B cell (primary cell): Measurements from ENCODE around the gene ENDOU. TPM values are rescaled to one million over a fixed set of nuclear protein-coding genes. Genes with fewer than 3 reads are reported as not detected.

Experiments used
- ATAC-seq: fragments of 200-7000 bp; cut with Tn5 transposase; one replicate; pipeline ENCODE4 v1.10.0; 2021; ENCODE audit warnings: low read depth, mild to moderate bottlenecking, moderate number of reproducible peaks, moderate library complexity
- CTCF ChIA-PET: fragments of 350-600 bp; sonication (Branson Sonifier 250); formaldehyde crosslinking; loops from one replicate; lab custom pipeline; 2021; ENCODE audit warnings: antibody characterized with exemption, inconsistent platforms; lab: Charles Lee
- POLR2A ChIA-PET: fragments of 350-600 bp; sonication (Branson Sonifier 250); formaldehyde crosslinking; loops from one replicate; lab custom pipeline; 2021; ENCODE audit warnings: antibody characterized with exemption; lab: Charles Lee
- DNase-seq: peaks from one replicate; pipeline ENCODE4 v3.0.0; 2013
- H2AFZ ChIP-seq: 2 replicates; pipeline ENCODE4 v1.6.1; 2012; ENCODE audit warnings: mild to moderate bottlenecking, low read depth, low read length; ENCODE audit not compliant: insufficient read depth, poor library complexity, severe bottlenecking
- H3K27ac ChIP-seq, 2 donors: 1 replicate in 1 of 2; 2 replicates in 1 of 2; pipeline ENCODE4 v1.5.1; 2012 to 2013; ENCODE audit warnings: low read length in 2 of 2, mild to moderate bottlenecking in 2 of 2, moderate library complexity in 1 of 2
- H3K27me3 ChIP-seq, 4 experiments: fragments of 200-600 bp in 1 of 4; sonication (generic) in 1 of 4; replicated peaks in 1 of 4; 1 replicate in 2 of 4; 2 replicates in 2 of 4; pipeline versions ENCODE4 v1.6.1 to v1.7.0; 2013 to 2016; ENCODE audit warnings: low read length in 3 of 4, mild to moderate bottlenecking in 2 of 4, mixed read lengths in 1 of 4, moderate library complexity in 1 of 4; ENCODE audit not compliant: insufficient read depth in 4 of 4, control insufficient read depth in 3 of 4; ENCODE audit errors: control extremely low read depth in 1 of 4
- H3K36me3 ChIP-seq, 2 experiments: replicated peaks in 1 of 2; 1 replicate in 1 of 2; 2 replicates in 1 of 2; pipeline versions ENCODE4 v1.6.1 to v1.7.1; 2013; ENCODE audit warnings: low read length in 1 of 2; ENCODE audit not compliant: insufficient read depth in 2 of 2, control insufficient read depth in 1 of 2; ENCODE audit errors: control extremely low read depth in 1 of 2, extremely low read depth in 1 of 2
- H3K4me1 ChIP-seq, 2 donors: fragments of 200-600 bp in 1 of 2; sonication (generic) in 1 of 2; 1 replicate in 1 of 2; 2 replicates in 1 of 2; pipeline versions ENCODE4 v1.5.1 to v1.6.1; 2013 to 2017; ENCODE audit warnings: low read length in 2 of 2; ENCODE audit not compliant: control insufficient read depth in 2 of 2, insufficient read depth in 2 of 2
- H3K4me2 ChIP-seq: replicated peaks from 2 replicates; pipeline ENCODE3; 2012; ENCODE audit warnings: mild to moderate bottlenecking, low read depth, low read length; ENCODE audit not compliant: poor library complexity, severe bottlenecking
- H3K4me3 ChIP-seq, 5 experiments: fragments of 200-600 bp in 1 of 5; sonication (generic) in 1 of 5; 1 replicate in 3 of 5; 2 replicates in 2 of 5; pipeline versions ENCODE4 v1.5.1 to v1.7.0; 2011 to 2016; ENCODE audit warnings: low read length in 4 of 5, mild to moderate bottlenecking in 4 of 5, low read depth in 2 of 5, control low read depth in 1 of 5, moderate library complexity in 1 of 5; ENCODE audit not compliant: insufficient read depth in 1 of 5; ENCODE audit errors: control extremely low read depth in 1 of 5, extremely low read depth in 1 of 5
- H3K79me2 ChIP-seq: fragments of 200-600 bp; sonication (generic); one replicate; pipeline ENCODE4 v1.6.0; 2016; ENCODE audit warnings: low read length; ENCODE audit not compliant: control insufficient read depth, insufficient read depth
- H3K9ac ChIP-seq: fragments of 200-600 bp; sonication (generic); 2 replicates; pipeline ENCODE4 v1.6.1; 2017; ENCODE audit warnings: mild to moderate bottlenecking, low read length, moderate library complexity
- H3K9me3 ChIP-seq, 3 donors: one replicate each; pipeline versions ENCODE4 v1.6.1 to v1.7.1; 2013; ENCODE audit warnings: low read length in 2 of 3; ENCODE audit not compliant: control insufficient read depth in 2 of 3, insufficient read depth in 1 of 3; ENCODE audit errors: control extremely low read depth in 1 of 3
- H4K20me1 ChIP-seq: 2 replicates; pipeline ENCODE4 v1.6.0; 2012; ENCODE audit warnings: mild to moderate bottlenecking, low read length; ENCODE audit not compliant: insufficient read depth, control insufficient read depth, poor library complexity, severe bottlenecking
- H3K27ac Mint-ChIP-seq: one replicate; pipeline ENCODE4 v1.8.0; 2021; ENCODE audit warnings: mixed read lengths
- H3K27me3 Mint-ChIP-seq: one replicate; pipeline ENCODE4 v1.8.0; 2021; ENCODE audit warnings: mixed read lengths
- H3K4me1 Mint-ChIP-seq: one replicate; pipeline ENCODE4 v1.8.0; 2021; ENCODE audit warnings: mixed read lengths
- H3K4me3 Mint-ChIP-seq: one replicate; pipeline ENCODE4 v1.8.0; 2021; ENCODE audit warnings: mixed read lengths
- H3K9me3 Mint-ChIP-seq: one replicate; pipeline ENCODE4 v1.8.0; 2022; ENCODE audit warnings: mixed read lengths; ENCODE audit not compliant: insufficient read depth
- CTCF ChIP-seq: fragments of 200-600 bp; IDR thresholded peaks from one replicate; pipeline ENCODE4 v1.8.0; 2022; ENCODE audit warnings: antibody characterized with exemption, mild to moderate bottlenecking
- EZH2 ChIP-seq: IDR thresholded peaks from 2 replicates; pipeline ENCODE4 v1.6.1; 2012; ENCODE audit warnings: borderline replicate concordance, low read depth, mild to moderate bottlenecking, moderate library complexity, low read length; ENCODE audit not compliant: insufficient read depth, poor library complexity, severe bottlenecking
- WGBS: methylation state at CpG from one replicate; pipeline ENCODE4 v1.1.5; 2013; ENCODE audit warnings: missing lambda C conversion rate; ENCODE audit not compliant: insufficient coverage; 5-methylcytosine and 5-hydroxymethylcytosine counted together
- intact Hi-C: fragments of 100-400 bp; cut with micrococcal nuclease; formaldehyde crosslinking; loops from one replicate; pipeline ENCODE4 v1.10.0; 2022
- polyA plus RNA-seq: library from polyadenylated mRNA; depleted of rRNA; stranded (reverse); fragments of >200 nt; gene quantifications from 2 replicates; pipeline ENCODE4 v1.2.3, GENCODE V29; 2012
- total RNA-seq, 2 donors: library from RNA; stranded (reverse); fragments of 120-200 nt in 1 of 2; gene quantifications; 1 replicate in 1 of 2; 2 replicates in 1 of 2; pipeline versions ENCODE4 v1.2.3 to v1.2.4, GENCODE V29; 2013 to 2022

The ENDOU gene
- total and polyA plus RNA-seq, 2 donors (not counting 1 experiment from before 2014, with no cell fraction given): 0.03 TPM; not detected in 1

GRCh38 chr12:47773062-47773857 is 48.0 kb upstream of the ENDOU start, which contains the start of gene SLC48A1:
Gene SLC48A1 (plus strand): TSS chr12:47773238. CDS start chr12:47773305, 67 bp downstream.
- peaks cover 28% of the 10 kb centered on the region for H3K79me2 ChIP-seq
- peak within 1 kb of the TSS; percentile 53 to 54 for H3K27ac ChIP-seq
- under 1% methylated on average over 99 of the region's 106 CpGs for WGBS
- Mint-ChIP-seq H3K4me1 (peaks cover 24% of the 10 kb centered on the region), H3K4me3 (peak within 1 kb of the TSS; percentile 93), H3K27ac (peak within 1 kb of the TSS; percentile 86), H3K9me3 (no peaks in the 10 kb centered on the region), H3K27me3 (no peaks in the 10 kb centered on the region)
- ChIA-PET CTCF (interaction anchor here (0.6 to 20.0 kb wide), 12 partner anchors 8 to 122 kb away, joined by 3 to 584 read pairs (median 4); partner anchors contain the start of genes ENDOU, RAPGEF3 and RPAP3), POLR2A (interaction anchor here (0.6 to 1.5 kb wide), 4 partner anchors 12 to 66 kb away, joined by 3 to 5 read pairs (median 4); partner anchors contain the start of gene RAPGEF3)
- H3K9me3 ChIP-seq: no peaks in the 10 kb centered on the region
- peak within 1 kb of the TSS in 4 of 5 experiments; percentile 39 to 75 (median 62) for H3K4me3 ChIP-seq
- DNase-seq (peak; percentile 88), ATAC-seq (peak; percentile 92)
- intact Hi-C loops: loop anchor here (1.0 to 2.0 kb wide), 3 partner anchors 14 to 68 kb away; partner anchors contain the start of gene RAPGEF3
- peak within 1 kb of the TSS; percentile 74 for H3K9ac ChIP-seq
- no peaks in the 10 kb centered on the region for H3K27me3 ChIP-seq
- peak within 1 kb of the TSS; percentile 92 for H2AFZ ChIP-seq
- H3K36me3 ChIP-seq: no peaks in the 10 kb centered on the region
- peaks cover 6 to 27% of the 10 kb centered on the region in 2 donors for H3K4me1 ChIP-seq
- H4K20me1 ChIP-seq: peaks cover 22% of the 10 kb centered on the region
- TF ChIP-seq CTCF: peak; percentile 36
- no peak for TF ChIP-seq EZH2
- H3K4me2 ChIP-seq: peak within 1 kb of the TSS; percentile 84
